ENCODE measurements around the gene RPL10.

The RPL10 gene

DNA sequence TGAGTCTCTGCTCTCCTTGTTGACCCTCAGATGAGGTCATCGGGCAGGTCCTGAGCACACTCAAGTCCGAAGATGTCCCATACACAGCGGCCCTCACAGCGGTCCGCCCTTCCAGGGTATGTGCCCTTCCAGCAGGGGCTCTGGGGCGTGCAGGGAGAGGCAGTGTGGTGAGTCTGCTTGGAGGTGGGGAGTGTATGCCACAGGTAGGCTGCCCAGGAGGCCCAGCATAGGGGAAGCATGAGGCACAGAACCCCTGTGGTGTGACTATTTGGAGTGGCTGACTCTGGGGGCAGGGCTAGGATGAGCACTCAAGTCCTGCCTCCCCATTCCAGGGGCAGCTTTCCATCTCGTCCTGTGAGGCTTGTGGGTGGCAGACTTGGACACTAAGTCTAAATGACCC, 35.4 kb downstream of the RPL10 start:
- no peak for DNase-seq

GRCh38 chrX:154434394-154435168, 36.4 kb downstream of the RPL10 start:
- DNase-seq: no peak

GRCh38 chrX:154435171-154435733, 37.1 kb downstream of the RPL10 start:
- no peak for DNase-seq

- peak; percentile 38 for DNase-seq
These were observed 38.3 kb downstream of the RPL10 start for GRCh38 chrX:154436374-154436982.

DNA sequence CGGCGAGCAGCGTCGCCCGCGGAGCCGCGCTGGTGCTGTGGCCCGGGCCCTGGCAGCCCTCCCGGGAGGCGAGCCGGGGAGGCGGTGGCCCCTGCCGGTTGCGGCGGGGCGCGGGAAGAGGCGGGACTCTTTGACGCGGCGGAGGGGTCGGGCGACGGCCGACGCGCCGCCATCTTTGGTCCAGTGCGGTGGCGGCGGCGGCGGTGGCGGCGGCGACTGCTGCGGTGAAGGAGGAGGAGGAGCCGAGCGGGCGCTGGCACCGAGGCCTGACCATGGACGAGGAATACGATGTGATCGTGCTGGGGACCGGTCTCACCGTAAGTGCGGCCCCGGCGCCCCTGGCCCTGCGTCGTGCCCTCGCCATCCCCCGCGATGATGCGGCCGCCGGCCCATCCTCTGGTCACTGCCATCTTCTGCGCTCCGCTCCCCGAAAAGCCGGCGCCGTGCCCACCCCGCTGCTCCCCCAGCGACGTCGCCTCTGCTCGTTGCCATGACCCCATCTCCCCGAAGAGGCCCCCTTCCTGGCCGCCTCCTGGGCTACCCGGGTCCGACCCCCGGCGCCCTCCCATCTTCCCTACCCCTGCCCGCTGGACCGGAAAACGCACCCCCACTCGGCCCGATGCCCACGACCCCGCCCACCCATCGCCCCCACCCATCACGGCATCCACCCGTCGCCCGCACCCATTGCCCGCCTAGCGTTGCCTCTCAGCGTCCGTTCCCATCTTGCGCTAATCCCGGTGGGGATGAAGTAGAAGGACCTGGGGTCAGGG, 39.0 kb downstream of the RPL10 start, which contains the start of gene GDI1:
GDI1 (plus strand) TSS at position 172 of the 770 bp plus-strand sequence; CDS start at position 273, 101 bp downstream.
- peak; percentile 50 for DNase-seq

DNA sequence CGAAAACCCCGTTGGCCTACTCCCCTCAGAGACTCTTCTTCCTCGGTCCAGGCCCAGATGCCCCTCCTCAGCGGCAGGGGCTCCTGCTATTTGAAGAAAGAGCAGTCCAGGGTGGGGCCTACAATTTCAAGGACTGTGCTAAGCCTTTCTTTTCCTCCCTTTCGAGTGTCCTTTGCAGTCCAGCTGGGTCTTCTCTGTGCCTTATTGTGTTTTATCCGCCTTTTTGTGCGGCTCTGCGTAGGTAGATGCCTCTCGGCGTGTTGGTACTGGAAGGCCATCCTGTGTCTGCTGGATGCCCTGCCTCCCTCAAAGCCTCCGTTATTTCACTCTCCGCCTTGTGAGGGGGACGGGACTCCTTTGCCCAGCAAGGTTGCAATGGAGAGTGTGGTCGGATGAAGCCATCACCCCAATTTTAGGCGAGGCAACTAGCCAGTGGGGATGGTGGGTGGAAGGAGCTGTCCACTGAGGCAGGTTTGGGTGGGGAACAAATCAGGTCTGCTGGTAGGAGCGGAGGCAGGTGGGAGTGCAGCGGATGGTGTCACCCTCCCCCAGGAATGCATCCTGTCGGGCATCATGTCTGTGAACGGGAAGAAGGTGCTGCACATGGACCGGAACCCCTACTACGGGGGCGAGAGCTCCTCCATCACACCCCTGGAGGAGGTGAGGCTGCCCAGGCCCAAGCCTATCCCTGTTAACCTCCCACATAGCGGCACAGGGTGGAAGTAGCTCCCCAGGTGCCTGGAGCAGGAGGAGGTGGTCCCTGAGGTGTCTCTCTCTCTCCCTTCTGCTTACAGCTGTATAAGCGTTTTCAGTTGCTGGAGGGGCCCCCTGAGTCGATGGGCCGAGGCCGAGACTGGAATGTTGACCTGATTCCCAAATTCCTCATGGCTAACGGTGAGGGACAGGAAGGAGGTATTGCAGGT, 40.1 kb downstream of the RPL10 start:
- no peak for DNase-seq

DNA sequence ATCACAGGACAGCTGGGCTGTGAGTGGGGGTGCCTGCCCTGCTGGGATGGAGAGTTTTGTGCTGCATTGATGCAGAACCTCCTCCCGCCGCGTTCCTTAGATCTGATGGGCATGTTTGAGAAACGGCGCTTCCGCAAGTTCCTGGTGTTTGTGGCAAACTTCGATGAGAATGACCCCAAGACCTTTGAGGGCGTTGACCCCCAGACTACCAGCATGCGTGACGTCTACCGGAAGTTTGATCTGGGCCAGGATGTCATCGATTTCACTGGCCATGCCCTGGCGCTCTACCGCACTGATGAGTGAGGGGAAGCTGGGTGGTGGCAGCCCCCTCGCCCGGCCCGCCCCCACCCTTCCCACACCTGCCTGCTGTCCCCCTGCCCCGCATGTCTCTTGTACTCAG, 41.7 kb downstream of the RPL10 start:
- no peak for DNase-seq

DNA sequence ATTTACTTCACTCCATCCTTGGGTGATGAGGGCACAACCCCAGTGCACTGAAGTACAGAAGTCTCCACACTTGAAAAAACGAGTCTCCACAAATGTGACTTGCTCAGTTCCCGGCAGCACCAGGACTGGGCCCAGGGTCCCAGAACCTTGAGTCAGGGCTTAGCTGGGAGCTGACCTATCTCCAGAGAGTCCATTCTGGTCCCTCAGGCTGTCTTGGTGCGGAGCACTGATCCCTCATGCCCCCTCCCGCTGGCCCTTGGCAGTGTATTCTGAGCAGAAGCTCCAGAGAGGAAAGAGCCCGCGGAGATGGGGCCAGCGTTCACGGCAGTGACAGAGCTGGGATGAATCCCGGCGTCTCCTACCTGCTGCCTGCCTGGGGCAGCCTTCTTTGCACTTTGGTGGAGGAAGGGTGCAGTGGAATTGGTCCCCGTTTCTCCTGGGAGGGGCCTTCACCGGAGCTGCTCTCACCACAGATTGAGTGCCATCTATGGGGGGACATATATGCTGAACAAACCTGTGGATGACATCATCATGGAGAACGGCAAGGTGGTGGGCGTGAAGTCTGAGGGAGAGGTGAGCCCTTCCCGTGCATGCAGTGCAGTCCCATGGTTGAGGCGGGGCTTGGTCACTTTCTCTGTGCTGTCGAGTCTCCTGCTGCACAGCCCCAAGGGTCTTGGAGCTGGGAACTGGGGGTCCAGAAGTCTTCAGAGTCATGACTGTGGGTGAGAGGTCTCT, 42.6 kb downstream of the RPL10 start:
- no peak for DNase-seq

- no peak for DNase-seq
These were observed 43.4 kb downstream of the RPL10 start for GRCh38 chrX:154441564-154441963.

GRCh38 chrX:154441984-154442707, 44.0 kb downstream of the RPL10 start:
- DNase-seq: no peak

GRCh38 chrX:154443479-154443910, 45.3 kb downstream of the RPL10 start:
- no peak for DNase-seq

DNA sequence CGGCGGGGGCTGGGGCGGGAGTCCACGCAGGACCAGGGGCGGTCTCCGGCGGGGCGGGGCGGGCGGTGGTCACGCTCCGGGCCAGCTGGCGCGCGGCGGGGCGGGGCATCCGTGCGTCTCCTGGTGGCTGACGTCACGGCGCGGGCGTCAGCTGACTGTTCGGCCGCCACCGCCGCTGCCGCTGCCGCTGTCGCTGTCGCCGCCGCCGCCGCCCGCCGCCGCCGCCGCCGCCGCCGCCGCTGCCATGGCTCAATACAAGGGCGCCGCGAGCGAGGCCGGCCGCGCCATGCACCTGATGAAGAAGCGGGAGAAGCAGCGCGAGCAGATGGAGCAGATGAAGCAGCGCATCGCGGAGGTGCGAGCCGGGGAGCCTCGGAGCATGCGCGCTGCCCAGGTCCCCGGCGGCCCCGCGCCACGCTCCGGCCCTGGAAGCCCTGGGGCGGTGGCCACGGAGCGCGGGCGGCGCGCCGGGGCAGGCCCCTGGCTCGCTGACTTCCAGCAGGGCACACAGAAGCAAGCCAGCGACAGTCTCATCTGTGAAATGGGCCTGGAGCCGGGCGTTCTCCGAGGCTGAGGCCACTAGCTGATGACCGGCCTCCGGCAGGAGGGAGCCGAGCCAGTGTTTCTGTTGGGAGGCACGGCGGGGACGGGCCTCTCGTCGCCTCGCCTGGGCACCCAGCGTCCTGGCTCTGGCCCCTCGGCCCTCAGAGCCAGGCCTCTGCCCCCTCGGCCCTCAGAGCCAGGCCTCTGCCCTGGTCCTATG, 46.0 kb downstream of the RPL10 start, which contains the start of gene FAM50A:
FAM50A (plus strand) TSS at position 150 of the 763 bp plus-strand sequence; CDS start at position 245, 95 bp downstream.
- peak; percentile 32 for DNase-seq

GRCh38 chrX:154444755-154445246, 46.6 kb downstream of the RPL10 start:
- DNase-seq: no peak

DNA sequence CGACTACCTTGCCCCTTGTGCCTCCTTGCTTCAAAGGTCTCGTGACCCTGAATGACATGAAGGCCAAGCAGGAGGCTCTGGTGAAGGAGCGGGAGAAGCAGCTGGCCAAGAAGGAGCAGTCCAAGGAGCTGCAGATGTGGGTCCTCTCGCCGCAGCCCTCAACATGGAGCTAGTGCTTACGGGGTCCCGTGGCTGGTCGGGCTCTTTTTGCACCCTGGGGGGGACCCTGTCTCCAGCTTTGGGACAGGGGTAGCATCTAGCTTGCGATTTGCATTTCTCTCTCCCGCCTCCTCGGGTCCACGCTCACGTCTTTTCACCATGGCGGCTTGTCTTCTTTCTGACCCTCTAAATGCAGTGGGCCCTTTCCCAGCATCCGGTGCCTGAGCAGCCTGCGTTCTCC, 47.6 kb downstream of the RPL10 start:
- no peak for DNase-seq

GRCh38 chrX:154446430-154446829, 48.3 kb downstream of the RPL10 start:
- no peak for DNase-seq

DNA sequence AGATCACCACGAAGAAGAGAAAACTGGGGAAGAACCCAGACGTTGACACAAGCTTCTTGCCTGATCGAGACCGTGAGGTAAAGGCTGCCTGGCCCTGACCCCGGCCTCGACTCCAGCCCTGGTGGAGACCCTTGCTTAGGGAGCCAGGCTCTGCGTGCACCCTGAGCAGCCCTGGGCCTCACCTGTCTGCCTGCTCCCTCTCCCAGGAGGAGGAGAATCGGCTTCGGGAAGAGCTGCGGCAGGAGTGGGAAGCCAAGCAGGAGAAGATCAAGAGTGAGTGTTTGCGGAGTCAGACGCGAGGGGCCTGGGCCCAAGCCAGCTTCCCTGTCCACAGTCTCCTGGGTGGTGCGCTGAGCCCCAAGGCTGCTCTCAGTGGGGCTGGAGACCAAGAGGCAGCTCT, 50.3 kb downstream of the RPL10 start:
- DNase-seq: no peak

DNA sequence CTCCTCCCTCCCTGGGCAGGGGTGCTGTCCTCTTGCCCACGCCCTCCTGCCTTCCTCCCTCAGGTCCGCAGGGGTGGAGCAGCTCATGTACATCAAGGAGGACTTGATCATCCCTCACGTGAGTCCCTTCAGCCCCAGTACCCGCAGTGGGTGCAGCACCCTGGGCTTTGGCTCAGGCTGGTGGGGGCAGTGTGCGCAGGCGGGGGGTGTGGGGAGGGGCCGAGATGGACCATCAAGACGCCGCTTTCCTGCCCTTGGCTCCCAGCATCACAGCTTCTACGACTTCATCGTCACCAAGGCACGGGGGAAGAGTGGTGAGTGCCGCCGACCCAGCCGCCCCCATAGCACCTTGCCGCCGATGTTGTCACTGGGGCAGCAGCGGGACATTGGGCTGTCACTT, 51.4 kb downstream of the RPL10 start:
- no peak for DNase-seq

DNA sequence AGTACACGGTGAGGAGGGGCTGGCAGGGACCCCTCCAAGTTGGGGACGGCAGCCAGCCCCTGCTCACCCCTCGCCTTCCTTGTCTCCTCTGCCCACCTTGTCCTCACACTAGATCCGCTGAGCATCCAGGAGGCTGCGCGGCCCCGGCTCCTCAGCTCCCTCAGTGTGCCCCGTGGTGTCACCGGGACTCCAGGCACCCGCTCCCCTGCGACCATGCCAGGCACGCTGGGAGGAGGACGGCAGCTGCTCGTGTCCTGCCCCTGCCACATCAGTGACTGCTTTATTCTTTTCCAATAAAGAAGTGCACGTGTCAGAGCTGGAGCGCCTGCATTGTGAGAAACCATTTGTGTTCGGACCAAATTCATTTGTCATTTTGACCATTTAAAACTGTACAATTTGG, 52.1 kb downstream of the RPL10 start:
- no peak for DNase-seq

All from effector CD8-positive, alpha-beta T cell (primary cell).